Measurements from ENCODE around the gene TNFSF18.

The TNFSF18 gene

GRCh38 chr1:173039626-173040025, 11.1 kb downstream of the TNFSF18 start:
- H3K79me2 ChIP-seq (ENCODE audit: insufficient read depth, low read length): no peaks in the 10 kb centered on the region
- H3F3A ChIP-seq (ENCODE audit: low read depth): no peaks in the 10 kb centered on the region
- H3K27me3 ChIP-seq (ENCODE audit: insufficient read depth, low read length, poor library complexity, severe bottlenecking): no peaks in the 10 kb centered on the region
- TF ChIP-seq CTCF (conservative IDR thresholded peaks at IDR 0.05; ENCODE audit: low read length) (no peak), EZH2phosphoT487 (IDR thresholded peaks at IDR 0.05; ENCODE audit: borderline replicate concordance) (no peak)
- no peak overlapping the region for H3K4me3 ChIP-seq (ENCODE audit: low read length, poor library complexity, severe bottlenecking)
- H3K36me3 ChIP-seq (ENCODE audit: insufficient read depth, low read length): no peaks in the 10 kb centered on the region
- no peak overlapping the region for H3K9ac ChIP-seq (ENCODE audit: low read depth, low read length, poor library complexity, severe bottlenecking)
- no peak overlapping the region for H3K4me2 ChIP-seq (ENCODE audit: low read depth, low read length, poor library complexity, severe bottlenecking)
- H3K9me2 ChIP-seq (replicated peaks; ENCODE audit: low read depth, low read length): no peaks in the 10 kb centered on the region
- H3K9me3 ChIP-seq (ENCODE audit: insufficient read depth, low read depth, low read length): no peaks in the 10 kb centered on the region
- H2AFZ ChIP-seq (ENCODE audit: low read length): no peak overlapping the region
- H4K20me1 ChIP-seq (ENCODE audit: insufficient read depth, low read length, poor library complexity, severe bottlenecking): no peaks in the 10 kb centered on the region
- H3K4me1 ChIP-seq (ENCODE audit: insufficient read depth, low read length, poor library complexity, severe bottlenecking): peaks cover 11% of the 10 kb centered on the region

GRCh38 chr1:173038875-173039554, 11.7 kb downstream of the TNFSF18 start:
- TF ChIP-seq CTCF (conservative IDR thresholded peaks at IDR 0.05; ENCODE audit: low read length) (no peak), EZH2phosphoT487 (IDR thresholded peaks at IDR 0.05; ENCODE audit: borderline replicate concordance) (no peak)
- Histone ChIP-seq H3K9me2 (replicated peaks; ENCODE audit: low read depth, low read length) (no peaks in the 10 kb centered on the region), H3K4me3 (ENCODE audit: low read length, poor library complexity, severe bottlenecking) (no peak overlapping the region), H2AFZ (ENCODE audit: low read length) (no peak overlapping the region), H3K79me2 (ENCODE audit: insufficient read depth, low read length) (no peaks in the 10 kb centered on the region), H3K9me3 (ENCODE audit: insufficient read depth, low read depth, low read length) (no peaks in the 10 kb centered on the region), H4K20me1 (ENCODE audit: insufficient read depth, low read length, poor library complexity, severe bottlenecking) (no peaks in the 10 kb centered on the region), H3F3A (ENCODE audit: low read depth) (no peaks in the 10 kb centered on the region), H3K9ac (ENCODE audit: low read depth, low read length, poor library complexity, severe bottlenecking) (no peak overlapping the region), H3K4me1 (ENCODE audit: insufficient read depth, low read length, poor library complexity, severe bottlenecking) (peaks cover 11% of the 10 kb centered on the region), H3K27me3 (ENCODE audit: insufficient read depth, low read length, poor library complexity, severe bottlenecking) (no peaks in the 10 kb centered on the region), H3K36me3 (ENCODE audit: insufficient read depth, low read length) (no peaks in the 10 kb centered on the region), H3K4me2 (ENCODE audit: low read depth, low read length, poor library complexity, severe bottlenecking) (no peak overlapping the region)

- Histone ChIP-seq H3K4me2 (ENCODE audit: low read depth, low read length, poor library complexity, severe bottlenecking) (no peak overlapping the region), H3K79me2 (ENCODE audit: insufficient read depth, low read length) (no peaks in the 10 kb centered on the region), H3K9ac (ENCODE audit: low read depth, low read length, poor library complexity, severe bottlenecking) (no peak overlapping the region), H3K4me3 (ENCODE audit: low read length, poor library complexity, severe bottlenecking) (no peak overlapping the region), H2AFZ (ENCODE audit: low read length) (no peak overlapping the region), H3K27me3 (ENCODE audit: insufficient read depth, low read length, poor library complexity, severe bottlenecking) (no peaks in the 10 kb centered on the region), H3K9me3 (ENCODE audit: insufficient read depth, low read depth, low read length) (peaks cover 6% of the 10 kb centered on the region; the same call in 1 of the 2 replicates), H3K36me3 (ENCODE audit: insufficient read depth, low read length) (no peaks in the 10 kb centered on the region), H4K20me1 (ENCODE audit: insufficient read depth, low read length, poor library complexity, severe bottlenecking) (no peaks in the 10 kb centered on the region), H3K9me2 (replicated peaks; ENCODE audit: low read depth, low read length) (no peaks in the 10 kb centered on the region), H3K4me1 (ENCODE audit: insufficient read depth, low read length, poor library complexity, severe bottlenecking) (no peaks in the 10 kb centered on the region), H3F3A (ENCODE audit: low read depth) (no peaks in the 10 kb centered on the region)
- TF ChIP-seq CTCF (conservative IDR thresholded peaks at IDR 0.05; ENCODE audit: low read length) (no peak), EZH2phosphoT487 (IDR thresholded peaks at IDR 0.05; ENCODE audit: borderline replicate concordance) (no peak)
These were observed 26.2 kb downstream of the TNFSF18 start for GRCh38 chr1:173024543-173024942.
